HFF-Myc (cell line): Measurements from ENCODE around the gene TLR9.

Source experiments
- DNase-seq: peaks from one replicate; pipeline ENCODE4 v3.0.0-alpha.2; 2011; ENCODE audit warnings: low read depth; ENCODE audit errors: extremely low read depth
- H3K4me3 ChIP-seq: replicated peaks from 2 replicates; pipeline ENCODE4 v1.5.1; 2011; ENCODE audit warnings: low read depth, mild to moderate bottlenecking, control low read depth, low read length
- TF ChIP-seq, protein P1 (sequence below): IDR thresholded peaks from 2 replicates; pipeline ENCODE4 v1.5.1; 2012; ENCODE audit warnings: mild to moderate bottlenecking, low read depth, low read length, control low read depth; ENCODE audit errors: missing control alignments

Gene TLR9

DNA sequence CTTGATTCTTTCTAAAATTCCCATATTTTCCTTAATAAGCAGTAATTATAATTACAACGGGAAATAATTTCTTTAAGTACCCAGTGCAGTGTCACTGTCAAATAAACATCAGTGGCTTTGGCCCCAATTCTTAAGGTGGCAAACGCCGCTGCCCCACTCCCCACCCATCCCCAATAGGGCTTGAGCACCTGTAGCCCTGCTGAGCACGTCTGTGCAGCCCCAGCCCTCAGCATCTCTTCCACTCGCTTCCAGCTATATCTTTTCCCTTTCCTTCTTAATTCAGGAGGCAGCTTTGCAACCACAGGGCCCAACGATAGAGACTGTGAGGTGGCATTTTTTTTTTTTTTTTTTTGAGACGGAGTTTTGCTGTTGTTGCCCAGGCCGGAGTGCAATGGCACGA, 29.2 kb upstream of the TLR9 start:
- no peak overlapping the region for H3K4me3 ChIP-seq
- TF ChIP-seq, protein P1, sequence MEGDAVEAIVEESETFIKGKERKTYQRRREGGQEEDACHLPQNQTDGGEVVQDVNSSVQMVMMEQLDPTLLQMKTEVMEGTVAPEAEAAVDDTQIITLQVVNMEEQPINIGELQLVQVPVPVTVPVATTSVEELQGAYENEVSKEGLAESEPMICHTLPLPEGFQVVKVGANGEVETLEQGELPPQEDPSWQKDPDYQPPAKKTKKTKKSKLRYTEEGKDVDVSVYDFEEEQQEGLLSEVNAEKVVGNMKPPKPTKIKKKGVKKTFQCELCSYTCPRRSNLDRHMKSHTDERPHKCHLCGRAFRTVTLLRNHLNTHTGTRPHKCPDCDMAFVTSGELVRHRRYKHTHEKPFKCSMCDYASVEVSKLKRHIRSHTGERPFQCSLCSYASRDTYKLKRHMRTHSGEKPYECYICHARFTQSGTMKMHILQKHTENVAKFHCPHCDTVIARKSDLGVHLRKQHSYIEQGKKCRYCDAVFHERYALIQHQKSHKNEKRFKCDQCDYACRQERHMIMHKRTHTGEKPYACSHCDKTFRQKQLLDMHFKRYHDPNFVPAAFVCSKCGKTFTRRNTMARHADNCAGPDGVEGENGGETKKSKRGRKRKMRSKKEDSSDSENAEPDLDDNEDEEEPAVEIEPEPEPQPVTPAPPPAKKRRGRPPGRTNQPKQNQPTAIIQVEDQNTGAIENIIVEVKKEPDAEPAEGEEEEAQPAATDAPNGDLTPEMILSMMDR = no peak
- DNase-seq = no peak

DNA sequence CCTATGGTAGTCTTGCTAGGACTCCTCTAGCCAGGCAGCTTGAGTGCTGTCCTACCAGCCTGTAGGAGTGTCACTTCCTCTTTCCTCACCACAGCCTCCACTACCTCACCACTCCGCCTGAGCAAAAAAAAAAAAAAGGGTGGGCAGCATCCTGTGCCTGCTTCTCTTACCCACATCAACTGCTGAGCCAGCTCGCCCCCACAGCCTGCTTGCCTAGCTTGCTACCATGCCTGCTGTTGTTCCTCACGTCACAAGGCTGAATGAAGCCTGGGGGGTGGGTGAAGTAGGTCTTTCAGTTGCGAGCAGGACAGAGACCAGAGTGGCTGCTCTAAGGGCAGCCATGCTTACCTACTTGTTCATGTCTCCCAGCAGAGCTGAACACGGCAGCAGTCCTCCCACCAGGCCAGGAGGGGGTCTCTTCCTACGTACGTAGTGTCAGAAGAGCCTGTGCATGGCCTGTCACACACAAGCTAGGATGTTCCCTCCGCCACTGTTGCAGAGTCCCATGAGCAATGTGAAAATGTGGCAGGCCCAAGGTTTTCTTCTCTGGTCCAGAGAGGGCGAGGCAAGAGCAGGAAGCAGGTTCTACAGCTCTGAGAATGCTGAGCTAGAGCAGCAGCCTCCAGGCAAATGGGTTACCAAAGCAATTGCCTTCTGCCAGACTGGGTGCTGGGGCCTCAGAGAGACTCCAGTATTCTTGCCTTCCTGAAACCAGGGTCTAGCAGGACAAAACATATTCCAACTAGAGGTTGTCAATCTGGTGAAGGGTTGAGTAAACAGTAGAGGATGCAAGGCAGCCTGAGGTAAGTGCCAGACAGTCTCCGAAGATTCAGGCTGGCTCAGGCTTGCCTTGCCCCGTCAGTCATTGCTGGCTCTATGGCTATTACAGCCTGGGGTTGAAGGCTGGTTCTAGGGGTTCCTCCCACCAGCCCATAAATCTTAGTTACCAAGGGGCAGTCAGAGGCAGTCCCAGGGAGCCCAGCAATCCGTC, 28.2 kb upstream of the TLR9 start:
- no peak for DNase-seq
- TF ChIP-seq, protein P1 = no peak
- H3K4me3 ChIP-seq = no peak overlapping the region

DNA sequence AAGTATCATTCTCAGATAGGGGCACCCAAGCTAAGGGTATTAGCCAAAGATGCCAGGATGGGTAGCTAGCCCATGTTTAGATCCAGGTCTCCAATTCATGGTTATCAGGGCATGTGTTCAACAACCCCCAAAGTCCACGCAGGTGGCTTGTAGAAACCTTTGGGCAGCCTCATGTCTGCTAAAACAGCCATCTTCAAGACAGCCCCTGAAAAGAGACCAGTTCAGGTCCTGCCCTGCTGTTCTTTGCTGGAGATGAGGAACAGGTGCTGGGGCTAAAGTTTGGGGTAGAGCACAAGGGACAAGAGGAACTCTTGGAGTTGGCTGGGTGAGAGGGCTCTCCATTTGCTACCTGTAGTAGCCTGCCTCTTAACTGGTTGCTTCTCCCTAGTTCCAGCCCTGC, 24.7 kb upstream of the TLR9 start:
- DNase-seq = no peak
- no peak overlapping the region for H3K4me3 ChIP-seq
- TF ChIP-seq, protein P1 = no peak

DNA sequence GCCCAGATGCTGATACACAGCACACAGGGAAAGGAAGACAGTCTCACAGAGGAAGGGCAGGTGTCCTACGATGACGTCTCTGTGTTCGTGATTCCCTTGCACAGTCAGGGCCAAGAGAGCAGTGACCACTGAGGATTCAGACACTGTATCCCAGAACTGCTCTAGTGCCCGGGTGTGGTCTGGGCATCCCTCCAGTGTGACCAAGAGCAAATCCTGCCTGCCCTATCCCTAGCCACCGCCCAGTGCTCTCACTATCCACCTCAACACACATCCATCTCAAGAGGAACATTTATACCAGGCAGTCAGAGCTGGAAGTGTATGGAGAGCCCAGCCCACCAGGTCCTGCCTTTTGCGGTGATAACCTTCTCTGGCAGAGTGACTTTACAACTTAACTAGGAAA, 24.2 kb upstream of the TLR9 start:
- no peak for DNase-seq
- TF ChIP-seq, protein P1 = no peak
- no peak overlapping the region for H3K4me3 ChIP-seq

DNA sequence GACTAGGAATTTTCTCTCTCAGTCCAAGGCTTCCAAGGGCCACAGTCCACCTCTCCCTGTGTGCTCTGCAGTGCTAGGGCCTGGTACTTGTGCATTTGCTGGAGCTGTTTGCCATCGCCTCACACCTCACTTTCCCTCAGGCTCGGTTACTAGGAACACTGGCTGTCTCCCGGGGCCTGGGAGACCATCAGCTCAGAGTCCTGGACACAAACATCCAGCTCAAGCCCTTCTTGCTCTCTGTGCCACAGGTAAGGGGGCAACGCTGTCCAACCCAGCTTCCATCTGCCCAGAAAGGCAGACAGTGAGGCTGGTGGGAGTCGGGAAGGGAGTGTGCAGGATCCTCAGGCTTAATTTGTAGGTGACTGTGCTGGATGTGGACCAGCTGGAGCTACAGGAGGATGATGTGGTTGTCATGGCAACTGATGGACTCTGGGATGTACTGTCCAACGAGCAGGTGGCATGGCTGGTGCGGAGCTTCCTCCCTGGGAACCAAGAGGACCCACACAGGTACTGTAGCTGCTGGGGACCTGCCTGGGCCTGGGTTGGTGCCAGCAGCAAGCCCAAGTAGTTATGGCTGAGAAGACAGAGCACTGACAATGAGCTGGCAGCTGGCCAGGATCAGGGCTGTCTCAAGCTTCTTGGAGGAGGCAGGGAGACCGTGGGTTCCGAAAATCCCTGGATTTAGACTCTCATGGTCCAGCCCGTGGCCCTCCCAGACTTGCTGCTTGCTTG, 23.5 kb upstream of the TLR9 start:
- H3K4me3 ChIP-seq = no peak overlapping the region
- TF ChIP-seq, protein P1 = no peak
- no peak for DNase-seq

DNA sequence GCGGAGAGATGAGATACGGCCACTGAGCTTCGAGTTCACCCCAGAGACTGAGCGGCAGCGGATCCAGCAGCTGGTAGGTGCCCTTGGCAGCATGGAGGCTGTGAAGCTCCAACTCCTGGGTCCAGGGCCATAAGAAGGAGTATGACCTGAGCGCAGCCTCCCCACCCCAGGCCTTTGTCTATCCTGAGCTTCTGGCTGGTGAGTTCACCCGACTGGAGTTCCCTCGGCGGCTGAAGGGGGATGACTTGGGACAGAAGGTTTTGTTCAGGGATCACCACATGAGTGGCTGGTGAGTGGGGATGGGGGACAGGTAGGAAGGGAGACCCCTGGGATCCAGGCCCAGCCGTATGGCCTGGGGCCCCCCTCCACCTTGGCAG, 22.7 kb upstream of the TLR9 start:
- no peak overlapping the region for H3K4me3 ChIP-seq
- TF ChIP-seq, protein P1 = no peak
- no peak for DNase-seq
